A172 (cell line): ENCODE measurements around the gene TRAPPC3L. TPM values are rescaled to one million over a fixed set of nuclear protein-coding genes. Genes with fewer than 3 reads are reported as not detected.

ENCODE experiments used
- DNase-seq: peaks from one replicate; pipeline ENCODE4 v3.0.0-alpha.2; 2015; ENCODE audit warnings: low spot score
- total RNA-seq: library from RNA; depleted of rRNA; stranded (reverse); fragments of >200 nt; shearing (Covaris generic); gene quantifications from 2 replicates; pipeline ENCODE4 v1.2.3, GENCODE V29; 2014; rRNA removed

Gene TRAPPC3L
- not detected in 2 replicates for total RNA-seq

- no peak for DNase-seq
These were observed at the start of gene TRAPPC3L for GRCh38 chr6:116545651-116546050. TSS of gene TRAPPC3L (minus strand) at chr6:116545684. CDS start at chr6:116545514, 170 bp downstream.

GRCh38 chr6:116595247-116595646 lies 49.8 kb upstream of the TRAPPC3L start:
- DNase-seq = no peak

GRCh38 chr6:116586738-116587137 lies 41.3 kb upstream of the TRAPPC3L start:
- no peak for DNase-seq

GRCh38 chr6:116586276-116586675 lies 40.8 kb upstream of the TRAPPC3L start:
- no peak for DNase-seq

GRCh38 chr6:116580198-116580597 lies 34.7 kb upstream of the TRAPPC3L start:
- no peak for DNase-seq

- no peak for DNase-seq
These were observed 33.7 kb upstream of the TRAPPC3L start for GRCh38 chr6:116579143-116579542.

- DNase-seq = no peak
These were observed 32.9 kb upstream of the TRAPPC3L start for GRCh38 chr6:116578335-116578734.

GRCh38 chr6:116577486-116577885 lies 32.0 kb upstream of the TRAPPC3L start:
- no peak for DNase-seq

GRCh38 chr6:116575227-116575626 lies 29.7 kb upstream of the TRAPPC3L start:
- no peak for DNase-seq

- DNase-seq = no peak
These were observed 26.7 kb upstream of the TRAPPC3L start for GRCh38 chr6:116572162-116572561.

GRCh38 chr6:116571683-116572000 lies 26.2 kb upstream of the TRAPPC3L start:
- peak; percentile 17 for DNase-seq

GRCh38 chr6:116570856-116571682 lies 25.6 kb upstream of the TRAPPC3L start, which contains the start of gene RWDD1:
TSS of gene RWDD1 (plus strand) at chr6:116571504. CDS start at chr6:116571583, 79 bp downstream.
- peak; percentile 94 for DNase-seq

GRCh38 chr6:116568821-116569755 lies 23.6 kb upstream of the TRAPPC3L start:
- DNase-seq = no peak

GRCh38 chr6:116568111-116568510 lies 22.6 kb upstream of the TRAPPC3L start:
- DNase-seq = no peak

- DNase-seq = no peak
These were observed 19.7 kb upstream of the TRAPPC3L start for GRCh38 chr6:116564921-116565872.

GRCh38 chr6:116564311-116564710 lies 18.8 kb upstream of the TRAPPC3L start:
- DNase-seq = peak; percentile 19

GRCh38 chr6:116563830-116564229 lies 18.3 kb upstream of the TRAPPC3L start:
- no peak for DNase-seq

- no peak for DNase-seq
These were observed 17.1 kb upstream of the TRAPPC3L start for GRCh38 chr6:116562614-116563013.

- no peak for DNase-seq
These were observed 16.5 kb upstream of the TRAPPC3L start for GRCh38 chr6:116562019-116562403.

- peak; percentile 73 for DNase-seq
These were observed 16.0 kb upstream of the TRAPPC3L start for GRCh38 chr6:116561377-116562018.

GRCh38 chr6:116560130-116560529 lies 14.6 kb upstream of the TRAPPC3L start:
- DNase-seq = no peak
